Kidney (tissue), 14 donors: Measurements from ENCODE around the gene BICC1. TPM values are rescaled to one million over a fixed set of nuclear protein-coding genes. Genes with fewer than 3 reads are reported as not detected.

Experiments used
- DNase-seq, 5 donors: peaks; one replicate each; pipeline ENCODE4 v3.0.0-alpha.2; 2013 to 2020
- FAIRE-seq: peaks from 2 replicates; lab custom pipeline; 2012; peaks lifted over from hg19 to GRCh38; lab: Jason Lieb, UNC
- H3K27ac ChIP-seq, 2 donors: one replicate each; pipeline ENCODE4 v1.7.0; 2013; ENCODE audit warnings: low read depth in 2 of 2, low read length in 2 of 2, inconsistent platforms in 1 of 2
- H3K27me3 ChIP-seq: one replicate; pipeline ENCODE4 v1.7.1; 2013; ENCODE audit warnings: low read length, inconsistent platforms; ENCODE audit not compliant: control insufficient read depth, insufficient read depth
- H3K36me3 ChIP-seq, 3 donors: one replicate each; pipeline versions ENCODE4 v1.7.0 to v1.7.1; 2013; ENCODE audit warnings: low read length in 3 of 3, control low read depth in 1 of 3, inconsistent platforms in 1 of 3; ENCODE audit not compliant: insufficient read depth in 3 of 3, control insufficient read depth in 2 of 3
- H3K4me1 ChIP-seq, 3 donors: one replicate each; pipeline versions ENCODE4 v1.7.0 to v1.7.1; 2013; ENCODE audit warnings: low read length in 3 of 3, inconsistent platforms in 1 of 3, low read depth in 1 of 3; ENCODE audit not compliant: control insufficient read depth in 2 of 3, insufficient read depth in 2 of 3
- H3K4me3 ChIP-seq, 3 donors: one replicate each; pipeline versions ENCODE4 v1.7.0 to v1.8.1; 2013; ENCODE audit warnings: low read length in 3 of 3, control low read depth in 1 of 3, inconsistent platforms in 1 of 3
- H3K9ac ChIP-seq, 3 donors: one replicate each; pipeline versions ENCODE4 v1.7.0 to v1.7.1; 2013; ENCODE audit warnings: low read length in 3 of 3, control low read depth in 1 of 3, inconsistent platforms in 1 of 3
- H3K9me3 ChIP-seq, 3 donors: one replicate each; pipeline versions ENCODE4 v1.7.0 to v1.7.1; 2013; ENCODE audit warnings: low read length in 3 of 3, control low read depth in 1 of 3, inconsistent platforms in 1 of 3; ENCODE audit not compliant: control insufficient read depth in 2 of 3, insufficient read depth in 1 of 3
- intact Hi-C: fragments of 100-400 bp; cut with DNase I; formaldehyde crosslinking; loops from one replicate; pipeline ENCODE4 v1.11.1; 2022
- polyA plus RNA-seq: library from polyadenylated mRNA; stranded (reverse); fragments of 350-450 nt; fragmentation: Illumina TruSeq; extraction: RNeasy Lipid Tissue Mini Kit (QIAGEN cat#74804); gene quantifications from one replicate; pipeline ENCODE4 v1.2.3, GENCODE V29; 2014; ENCODE audit warnings: low read depth, low replicate concordance; ENCODE audit not compliant: insufficient read depth
- total RNA-seq: library from RNA; stranded (reverse); fragmentation: NEBNext Ultra II Directional; extraction: Animal tissue kit (Norgen Biotek cat#: 25700); gene quantifications from one replicate; pipeline ENCODE4 v1.2.1, GENCODE V29; 2021
- TF ChIP-seq, protein P1 (sequence below): IDR thresholded peaks from 3 replicates; pipeline ENCODE4 v1.5.1; 2012; ENCODE audit warnings: mild to moderate bottlenecking, moderate library complexity, borderline replicate concordance; ENCODE audit not compliant: insufficient read depth; ENCODE audit errors: extremely low read depth
- donor health status: control.
- donor health status: control.
- donor health status: control.
- donor health status: control.
- donor health status: control.
- donor health status: DM: yes; HTN: yes; CAD: no.
- donor health status: Normal renal cell carcinoma (clear cell type).

The BICC1 gene
- total and polyA plus RNA-seq, 2 donors from 2014 or later: 21.0 to 136 TPM

DNA sequence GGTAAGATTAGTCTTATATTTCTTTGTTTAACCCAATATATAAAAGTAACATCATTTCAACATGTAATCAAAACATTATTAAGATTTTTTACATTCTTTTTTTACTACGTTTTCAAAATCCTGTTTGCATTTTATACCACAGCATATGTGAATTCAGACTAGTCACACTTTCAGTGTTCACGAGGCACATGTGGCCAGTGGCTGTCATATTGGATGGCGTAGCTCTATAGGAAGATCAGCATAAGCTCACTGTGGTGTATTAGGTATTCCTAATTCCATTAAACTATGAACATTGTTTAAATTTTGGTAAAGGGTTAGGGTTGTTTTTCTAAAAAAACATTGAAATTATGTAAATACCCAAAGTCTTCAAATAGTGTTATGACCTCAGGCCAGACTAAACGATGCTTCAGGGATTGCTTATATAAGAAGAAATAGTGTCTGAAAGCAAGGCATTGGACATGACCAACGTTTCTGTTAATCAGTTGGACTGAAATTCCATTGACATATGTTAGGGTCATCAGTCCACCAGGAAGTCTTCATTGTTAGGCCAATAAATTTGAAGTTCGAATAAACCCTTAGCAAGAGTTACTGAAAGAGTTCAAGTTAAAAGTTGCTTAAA is 97.0 kb downstream of the BICC1 start:
- peaks cover 0 to 2% (median 0%) of the 10 kb centered on the region in 3 donors for H3K36me3 ChIP-seq
- no peak overlapping the region for H3K9ac ChIP-seq
- H3K4me1 ChIP-seq: peaks cover 0 to 15% (median 10%) of the 10 kb centered on the region in 3 donors
- no peak overlapping the region for H3K27ac ChIP-seq
- peak in 1 of 5 donors; percentile 10 for DNase-seq
- no peak overlapping the region for H3K4me3 ChIP-seq
- H3K27me3 ChIP-seq: no peaks in the 10 kb centered on the region
- TF ChIP-seq, protein P1, sequence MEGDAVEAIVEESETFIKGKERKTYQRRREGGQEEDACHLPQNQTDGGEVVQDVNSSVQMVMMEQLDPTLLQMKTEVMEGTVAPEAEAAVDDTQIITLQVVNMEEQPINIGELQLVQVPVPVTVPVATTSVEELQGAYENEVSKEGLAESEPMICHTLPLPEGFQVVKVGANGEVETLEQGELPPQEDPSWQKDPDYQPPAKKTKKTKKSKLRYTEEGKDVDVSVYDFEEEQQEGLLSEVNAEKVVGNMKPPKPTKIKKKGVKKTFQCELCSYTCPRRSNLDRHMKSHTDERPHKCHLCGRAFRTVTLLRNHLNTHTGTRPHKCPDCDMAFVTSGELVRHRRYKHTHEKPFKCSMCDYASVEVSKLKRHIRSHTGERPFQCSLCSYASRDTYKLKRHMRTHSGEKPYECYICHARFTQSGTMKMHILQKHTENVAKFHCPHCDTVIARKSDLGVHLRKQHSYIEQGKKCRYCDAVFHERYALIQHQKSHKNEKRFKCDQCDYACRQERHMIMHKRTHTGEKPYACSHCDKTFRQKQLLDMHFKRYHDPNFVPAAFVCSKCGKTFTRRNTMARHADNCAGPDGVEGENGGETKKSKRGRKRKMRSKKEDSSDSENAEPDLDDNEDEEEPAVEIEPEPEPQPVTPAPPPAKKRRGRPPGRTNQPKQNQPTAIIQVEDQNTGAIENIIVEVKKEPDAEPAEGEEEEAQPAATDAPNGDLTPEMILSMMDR: no peak
- no peak for FAIRE-seq
- intact Hi-C loops: no loop called here
- H3K9me3 ChIP-seq: no peaks in the 10 kb centered on the region

DNA sequence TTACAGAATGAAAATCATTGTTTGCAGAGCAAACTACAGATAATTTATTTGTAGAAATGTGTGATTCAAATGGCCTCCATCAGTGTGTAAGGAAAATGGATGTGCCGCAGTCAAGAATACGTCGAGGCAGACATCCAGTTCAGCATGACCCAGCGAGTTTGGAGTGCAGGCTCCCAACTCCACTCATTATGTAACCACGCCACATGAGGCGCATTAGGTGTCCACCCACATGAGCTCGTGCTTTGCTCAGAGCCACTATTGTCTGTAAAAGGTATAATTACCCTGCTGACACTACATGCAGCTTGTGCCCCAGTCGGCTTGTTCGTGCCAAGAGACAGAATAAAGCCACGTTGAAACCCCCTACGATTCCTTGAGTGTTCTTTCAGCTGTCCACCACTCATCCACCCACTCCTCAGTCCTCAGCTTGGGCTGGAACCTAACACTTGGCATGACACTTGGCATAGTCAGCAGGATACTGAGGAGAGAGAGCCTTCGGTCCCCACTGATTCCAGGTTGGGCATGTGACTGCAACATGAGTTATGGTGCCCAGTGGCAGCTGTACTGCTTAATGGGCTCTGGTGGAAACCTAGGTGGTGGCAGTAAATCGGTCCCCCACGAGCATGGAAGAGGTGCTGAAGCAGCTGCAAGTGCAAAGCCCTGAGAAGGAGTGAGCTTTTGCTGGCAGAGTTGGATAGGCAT is 102.7 kb downstream of the BICC1 start:
- H3K9ac ChIP-seq: no peak overlapping the region
- DNase-seq: peak in 1 of 5 donors; percentile 39
- no peaks in the 10 kb centered on the region for H3K27me3 ChIP-seq
- H3K4me3 ChIP-seq: no peak overlapping the region
- no peak overlapping the region for H3K27ac ChIP-seq
- intact Hi-C loops: no loop called here
- TF ChIP-seq, protein P1: no peak
- FAIRE-seq: no peak
- peaks cover 0 to 3% (median 0%) of the 10 kb centered on the region in 3 donors for H3K36me3 ChIP-seq
- no peaks in the 10 kb centered on the region for H3K9me3 ChIP-seq
- peaks cover 0 to 9% (median 6%) of the 10 kb centered on the region in 3 donors for H3K4me1 ChIP-seq

DNA sequence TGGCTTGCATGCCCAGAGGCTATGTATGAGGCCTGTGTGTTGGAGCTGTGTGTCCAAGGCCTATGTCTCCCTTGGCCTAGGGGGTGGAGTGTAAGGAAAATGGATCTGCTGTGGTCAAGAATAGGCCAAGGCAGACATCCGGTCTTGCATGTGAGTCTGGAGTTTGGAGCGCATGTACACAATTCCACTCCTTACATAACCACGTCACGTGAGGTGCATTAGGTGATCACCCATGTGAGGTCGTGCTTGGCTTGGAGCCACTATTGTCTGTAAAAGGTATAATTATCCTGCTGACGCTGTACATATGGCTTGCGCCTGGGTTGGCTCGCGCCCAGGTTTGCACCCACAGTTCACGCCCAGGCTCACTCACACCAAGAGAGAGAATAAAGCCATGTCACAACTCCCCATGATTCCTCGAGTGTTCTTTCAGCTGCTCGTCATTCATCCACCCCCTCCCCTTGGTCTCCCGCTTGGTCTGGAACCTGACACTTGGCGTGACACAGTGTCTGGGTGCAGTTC is 105.5 kb downstream of the BICC1 start:
- intact Hi-C loops: no loop called here
- Histone ChIP-seq H3K27ac (no peak overlapping the region), H3K27me3 (no peaks in the 10 kb centered on the region), H3K4me1 (peaks cover 0 to 6% (median 6%) of the 10 kb centered on the region in 3 donors), H3K9ac (no peak overlapping the region), H3K4me3 (no peak overlapping the region), H3K36me3 (peaks cover 0 to 9% (median 0%) of the 10 kb centered on the region in 3 donors), H3K9me3 (no peaks in the 10 kb centered on the region)
- TF ChIP-seq, protein P1: no peak
- FAIRE-seq (no peak), DNase-seq (no peak)
